Fibroblast of the aortic adventitia (primary cell): ENCODE measurements around the gene ATXN10. TPM values are rescaled to one million over a fixed set of nuclear protein-coding genes. Genes with fewer than 3 reads are reported as not detected.
"Not testable (repeated sequence)": the region's sequence is repeated elsewhere in the genome, so short reads cannot be mapped to it uniquely, and the experiment has no call there.

Experiments used
- DNase-seq: peaks from one replicate; pipeline ENCODE4 v3.0.0-alpha.2; 2010; ENCODE audit warnings: low read depth
- H3K4me3 ChIP-seq: 2 replicates; pipeline ENCODE4 v1.5.1; 2011; ENCODE audit warnings: low read depth, mild to moderate bottlenecking, control low read depth, low read length, moderate library complexity
- CTCF ChIP-seq: IDR thresholded peaks from 2 replicates; pipeline ENCODE4 v1.5.1; 2011; ENCODE audit warnings: mild to moderate bottlenecking, low read length, control low read depth, inconsistent platforms; ENCODE audit not compliant: insufficient read depth
- total RNA-seq: library from RNA; depleted of rRNA; stranded (reverse); fragments of >200 nt; gene quantifications from 2 replicates; pipeline ENCODE4 v1.2.3, GENCODE V29; 2012; ENCODE audit warnings: low replicate concordance

The ATXN10 gene
- 130 and 261 TPM in 2 replicates for total RNA-seq

- H3K4me3 ChIP-seq, result peak within 1 kb of the TSS; percentile 91
- TF ChIP-seq CTCF, result no peak
- peak; percentile 73 for DNase-seq
Observed at GRCh38 chr22:45671783-45672563, at the start of gene ATXN10. Gene ATXN10 (plus strand): TSS chr22:45671834. CDS start chr22:45672064, 230 bp downstream.

GRCh38 chr22:45621836-45622600 is 49.6 kb upstream of the ATXN10 start:
- no peak for DNase-seq
- TF ChIP-seq CTCF, result no peak
- no peak overlapping the region for H3K4me3 ChIP-seq

GRCh38 chr22:45623464-45624145 is 48.0 kb upstream of the ATXN10 start:
- H3K4me3 ChIP-seq, DNase-seq: not testable (repeated sequence)

- no peak for DNase-seq
- no peak overlapping the region for H3K4me3 ChIP-seq
- no peak for TF ChIP-seq CTCF
Observed at GRCh38 chr22:45626198-45626651, 45.4 kb upstream of the ATXN10 start.

GRCh38 chr22:45627489-45628233 is 44.0 kb upstream of the ATXN10 start:
- no peak for DNase-seq

GRCh38 chr22:45628515-45628914 is 43.1 kb upstream of the ATXN10 start:
- no peak for DNase-seq
- no peak for TF ChIP-seq CTCF
- no peak overlapping the region for H3K4me3 ChIP-seq

More at GRCh38 chr22:45627489-45628233, 44.0 kb upstream of the ATXN10 start:
- TF ChIP-seq CTCF, result no peak
- no peak overlapping the region for H3K4me3 ChIP-seq
